Epithelial cell of alveolus of lung (primary cell): ENCODE data around the gene ARRDC3. TPM values are rescaled to one million over a fixed set of nuclear protein-coding genes. Genes with fewer than 3 reads are reported as not detected.

Experiments used
- total RNA-seq: library from RNA; depleted of rRNA; stranded (reverse); fragments of >200 nt; gene quantifications from 2 replicates; pipeline ENCODE4 v1.2.1, GENCODE V29; 2015

The ARRDC3 gene, protein sequence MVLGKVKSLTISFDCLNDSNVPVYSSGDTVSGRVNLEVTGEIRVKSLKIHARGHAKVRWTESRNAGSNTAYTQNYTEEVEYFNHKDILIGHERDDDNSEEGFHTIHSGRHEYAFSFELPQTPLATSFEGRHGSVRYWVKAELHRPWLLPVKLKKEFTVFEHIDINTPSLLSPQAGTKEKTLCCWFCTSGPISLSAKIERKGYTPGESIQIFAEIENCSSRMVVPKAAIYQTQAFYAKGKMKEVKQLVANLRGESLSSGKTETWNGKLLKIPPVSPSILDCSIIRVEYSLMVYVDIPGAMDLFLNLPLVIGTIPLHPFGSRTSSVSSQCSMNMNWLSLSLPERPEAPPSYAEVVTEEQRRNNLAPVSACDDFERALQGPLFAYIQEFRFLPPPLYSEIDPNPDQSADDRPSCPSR
- 24.4 and 61.0 TPM in 2 replicates for total RNA-seq

DNA sequence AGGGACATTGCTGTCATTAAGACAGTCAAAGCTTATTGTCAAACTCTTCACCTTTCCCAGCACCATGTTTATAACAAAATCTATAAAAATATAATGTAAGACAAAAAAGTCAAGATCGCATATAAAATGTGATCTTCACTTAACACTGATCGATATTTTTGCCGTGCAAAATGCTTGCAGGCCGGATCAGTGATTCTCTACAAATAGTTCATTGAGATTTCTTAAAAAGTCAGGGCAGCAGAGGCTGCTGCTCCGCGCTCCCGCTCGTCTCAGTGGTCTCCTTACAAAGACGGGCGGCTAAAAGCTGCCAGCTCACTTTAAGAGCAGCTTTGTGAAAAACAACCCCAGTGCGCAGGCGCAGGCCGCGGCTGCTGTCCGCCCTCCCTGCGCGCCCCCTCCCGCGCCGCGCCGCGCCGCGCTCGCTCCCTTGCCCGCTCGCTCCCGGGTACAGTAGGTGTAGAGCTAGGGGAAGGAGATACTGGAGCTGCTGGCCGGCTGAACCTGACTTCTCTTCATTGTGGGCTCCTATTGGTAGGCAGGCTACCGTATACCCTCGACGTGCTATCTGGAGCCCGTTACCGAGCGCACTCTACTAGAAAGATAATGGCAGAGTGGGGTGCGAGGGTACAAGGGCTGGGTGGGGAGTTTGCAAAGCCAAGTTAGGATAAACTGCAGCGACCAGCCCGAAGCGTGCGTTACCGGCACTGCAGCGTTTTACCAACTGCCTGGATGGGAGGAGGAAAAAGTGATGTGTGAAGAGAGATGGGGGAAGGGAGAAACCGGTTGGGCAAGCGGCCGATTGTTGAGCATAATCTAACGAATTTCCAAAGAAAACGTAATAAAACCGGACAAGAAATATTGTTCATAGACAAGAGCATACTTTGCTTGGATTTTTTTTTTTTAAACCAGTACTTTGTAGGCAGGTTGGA is at the start of gene ARRDC3:
Gene ARRDC3, minus strand, starts transcription at position 291 of the 929 bp plus-strand sequence. Its CDS starts 225 bp downstream, at position 66.

